HG02571 (cell line): ENCODE measurements around the gene KCNE4.
"Not testable (repeated sequence)": the region's sequence is repeated elsewhere in the genome, so short reads cannot be mapped to it uniquely, and the experiment has no call there.

Experiments used
- ATAC-seq: cut with Tn5 transposase; IDR thresholded peaks from one replicate; pipeline ENCODE4 v1.9.1; 2021; ENCODE audit warnings: mild to moderate bottlenecking, moderate library complexity; ENCODE audit not compliant: unreplicated experiment

Gene KCNE4

DNA sequence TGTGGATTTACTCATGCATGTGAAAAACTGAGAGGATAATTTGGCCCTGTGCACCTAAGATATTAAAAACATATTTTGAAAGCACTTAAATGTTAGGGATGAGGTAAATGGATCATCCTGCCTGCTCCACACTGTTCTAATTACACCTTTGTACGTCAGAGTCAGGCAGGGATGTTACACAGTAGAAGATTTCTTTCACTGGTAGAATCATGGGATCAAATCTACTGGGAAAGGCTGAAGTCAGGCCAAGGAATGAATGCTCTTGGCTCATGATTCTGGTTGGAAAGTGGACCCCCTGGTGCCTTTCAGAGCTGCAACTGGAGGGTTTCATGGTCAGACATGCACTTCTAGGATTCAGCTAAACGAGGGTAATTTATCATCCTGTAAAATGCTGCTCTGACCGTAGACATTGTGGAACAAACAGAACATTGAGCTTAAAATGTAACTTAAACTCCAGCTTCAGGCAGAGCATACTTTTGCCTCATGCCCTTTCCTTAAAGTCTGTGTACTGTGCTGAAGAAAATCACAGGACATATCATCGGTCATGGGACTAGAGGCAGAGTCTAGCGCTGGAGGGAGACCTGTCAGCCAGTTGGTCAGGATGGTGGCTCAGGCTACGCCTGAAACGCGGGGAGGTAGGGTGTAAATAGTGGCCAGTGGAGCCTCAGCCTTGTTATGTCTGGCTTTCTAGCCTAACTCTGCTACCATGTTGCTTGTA lies 4.9 kb downstream of the KCNE4 start:
- no peak for ATAC-seq

DNA sequence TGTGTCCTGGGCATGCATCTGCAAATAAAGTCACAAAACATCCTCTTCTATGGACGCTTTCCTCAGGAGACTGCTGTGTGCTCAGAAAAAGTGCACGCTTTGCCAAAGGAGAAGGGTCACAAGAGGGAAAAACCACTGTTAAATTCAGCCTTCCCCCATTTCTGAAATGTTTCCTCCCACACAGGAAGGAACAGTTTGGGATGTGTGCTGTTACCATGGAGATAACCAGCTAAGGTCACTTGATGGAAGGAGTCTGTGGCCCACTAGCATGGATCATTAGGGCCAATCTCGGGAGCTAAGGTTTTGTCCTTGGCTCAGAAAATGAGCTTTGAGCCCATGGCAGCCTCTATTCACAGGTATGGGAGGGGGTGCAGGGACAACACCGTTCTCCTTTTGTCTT lies 5.6 kb downstream of the KCNE4 start:
- no peak for ATAC-seq

DNA sequence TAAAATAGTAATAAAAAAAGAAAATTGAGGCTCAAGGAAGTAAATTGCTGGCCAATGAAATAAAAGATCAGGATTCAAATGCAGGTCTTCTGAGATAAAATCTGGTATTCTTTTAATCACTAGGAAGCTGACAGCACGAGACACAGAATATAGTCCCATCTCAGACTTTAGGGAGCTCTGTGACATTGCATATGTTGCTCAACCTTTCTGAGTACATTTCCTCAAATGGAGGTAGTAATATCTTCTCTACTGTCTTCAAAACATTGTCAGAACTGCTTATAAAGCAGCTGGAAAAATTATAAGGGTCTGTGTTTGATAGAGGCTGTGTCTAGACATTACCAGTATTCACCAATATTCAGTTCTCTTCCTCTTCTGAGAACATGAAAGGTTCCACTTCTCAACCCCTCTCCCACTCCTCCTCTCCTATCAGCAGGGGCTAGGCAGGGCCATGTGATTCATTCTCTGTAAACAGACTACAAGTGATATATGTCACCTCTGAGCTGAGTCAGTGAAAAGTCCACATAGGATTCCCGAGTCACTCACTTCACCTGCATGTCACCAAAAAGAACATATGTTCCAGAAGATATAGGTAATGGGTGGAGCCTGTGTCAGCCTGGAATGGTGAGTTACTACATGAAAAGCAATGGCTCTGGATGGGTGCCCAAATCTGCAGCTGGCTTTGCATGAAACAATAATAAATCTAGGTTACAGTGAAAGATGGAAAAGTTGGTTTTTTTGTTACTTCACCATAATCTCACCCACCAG lies 7.1 kb downstream of the KCNE4 start:
- no peak for ATAC-seq

DNA sequence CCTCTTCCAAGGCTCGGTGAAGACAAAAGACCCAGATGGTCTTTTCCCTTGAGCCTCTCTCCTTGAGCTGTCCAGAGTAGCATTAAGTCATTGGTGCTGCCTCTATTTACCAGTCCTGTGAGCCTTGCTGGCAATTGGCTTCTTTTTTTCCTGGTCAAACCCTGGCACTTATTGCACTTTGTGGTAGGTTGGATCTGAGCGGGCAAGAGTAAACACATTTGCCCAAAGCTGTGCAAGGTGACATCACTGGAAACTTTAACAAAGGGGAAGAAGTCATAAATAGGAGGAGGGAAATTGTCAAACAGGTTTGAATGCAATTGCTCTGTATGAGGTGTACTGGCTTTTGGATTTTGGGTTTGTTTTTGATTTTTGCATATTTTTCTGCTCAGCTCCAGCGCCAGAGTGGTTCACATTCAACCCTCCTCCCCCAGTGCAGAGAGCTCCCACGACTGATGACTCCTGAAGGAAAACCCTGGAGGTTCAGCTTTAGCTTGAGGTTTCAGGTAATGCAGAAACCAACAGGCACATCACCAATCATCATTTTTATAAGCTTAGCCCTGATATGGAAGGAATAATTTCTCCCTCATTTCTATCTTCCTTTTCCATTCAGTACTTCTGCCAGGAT lies 8.3 kb downstream of the KCNE4 start:
- no peak for ATAC-seq

DNA sequence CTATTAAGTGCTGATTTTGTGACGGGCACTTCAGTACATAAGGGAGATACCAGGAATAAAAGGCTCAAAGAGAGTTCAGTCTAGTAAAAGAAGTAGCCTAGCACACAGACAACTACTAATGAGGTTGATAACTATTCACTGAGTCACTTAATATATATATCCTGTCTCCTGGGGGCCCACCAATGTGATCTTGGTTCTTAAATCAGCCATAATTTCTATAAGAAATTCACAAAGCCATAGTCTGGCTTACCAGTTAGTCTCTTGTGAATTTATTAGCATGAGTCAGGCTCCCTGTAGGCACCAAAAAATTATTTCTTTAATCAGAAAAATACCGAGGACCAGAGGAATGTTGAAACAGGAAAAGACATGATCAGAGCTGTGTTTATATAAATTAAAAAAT lies 10.4 kb downstream of the KCNE4 start:
- ATAC-seq: no peak

DNA sequence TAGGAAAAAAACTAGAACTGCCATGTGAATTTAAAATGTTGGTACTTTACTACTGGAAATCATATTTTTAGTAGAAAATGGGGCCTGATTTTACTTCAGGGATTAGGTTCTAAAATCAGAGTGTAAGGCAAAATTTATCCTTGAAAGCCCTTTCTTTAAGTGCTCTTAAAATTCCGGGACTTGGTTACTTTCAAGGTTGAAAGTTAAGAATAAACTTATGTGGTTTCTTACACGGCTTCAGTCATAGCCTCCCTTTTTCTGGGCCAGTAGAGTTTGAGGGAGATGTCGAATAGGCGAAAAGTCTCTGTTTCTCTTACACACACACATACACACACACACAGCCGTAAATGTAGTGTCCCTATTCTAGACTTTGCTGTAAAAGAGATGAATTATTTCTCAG lies 13.1 kb downstream of the KCNE4 start:
- ATAC-seq: no peak

DNA sequence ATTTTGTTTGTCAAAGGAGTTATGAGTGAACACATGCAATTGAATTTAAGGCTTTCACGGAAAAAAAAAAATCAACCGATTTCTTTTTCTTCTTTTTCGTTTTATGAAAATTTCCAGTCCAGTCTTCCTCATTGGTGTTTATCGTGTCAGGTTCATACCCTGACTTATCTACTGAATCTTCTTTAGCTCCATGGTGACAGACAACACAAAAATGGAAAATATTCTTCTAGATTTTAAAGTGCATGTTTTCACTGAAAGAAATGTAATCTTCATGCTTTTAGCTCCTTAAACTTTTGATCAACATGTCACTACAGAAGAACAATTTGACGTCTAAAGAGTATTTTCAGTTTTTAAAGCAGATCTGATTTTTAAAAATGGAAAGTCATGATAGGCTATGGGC lies 14.7 kb downstream of the KCNE4 start:
- ATAC-seq: no peak

DNA sequence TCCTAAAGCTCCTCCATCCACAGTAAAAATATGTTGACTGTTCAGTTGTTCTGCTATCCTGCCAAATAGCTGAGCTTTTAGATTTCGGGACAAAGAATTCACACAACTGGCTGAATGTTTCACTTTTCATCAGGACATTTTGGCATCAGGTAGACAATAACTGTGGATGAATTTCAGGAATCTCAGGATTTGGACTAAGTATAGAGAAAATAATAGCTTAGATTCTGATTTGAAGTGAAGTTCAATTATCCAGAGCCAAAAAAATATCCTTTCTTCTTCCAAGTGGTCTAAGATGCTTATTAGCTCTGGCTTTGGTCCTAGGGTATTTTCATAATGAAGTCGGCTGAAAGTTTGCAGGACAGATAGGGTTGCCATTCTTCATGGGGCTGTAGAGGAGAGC lies 16.1 kb downstream of the KCNE4 start:
- no peak for ATAC-seq

DNA sequence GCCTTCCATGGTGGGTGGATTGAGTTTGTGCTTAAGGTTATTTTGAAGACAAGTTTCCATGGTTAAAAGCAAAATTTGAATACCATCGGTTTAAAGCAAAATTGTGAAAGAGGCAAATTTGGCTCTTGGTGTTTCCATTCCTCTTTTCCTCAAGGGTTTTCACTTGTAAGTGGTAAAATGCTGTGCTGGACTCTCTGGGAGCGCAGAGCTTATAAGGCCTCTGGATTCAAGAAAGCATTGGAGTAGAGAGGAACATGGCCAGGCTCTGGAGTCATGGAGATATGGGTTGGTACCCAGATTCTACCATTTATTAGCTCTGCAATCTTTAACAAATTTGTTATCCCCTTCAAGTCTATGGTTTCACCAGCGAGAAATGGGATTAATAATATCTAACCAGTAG lies 17.5 kb downstream of the KCNE4 start:
- ATAC-seq: no peak

DNA sequence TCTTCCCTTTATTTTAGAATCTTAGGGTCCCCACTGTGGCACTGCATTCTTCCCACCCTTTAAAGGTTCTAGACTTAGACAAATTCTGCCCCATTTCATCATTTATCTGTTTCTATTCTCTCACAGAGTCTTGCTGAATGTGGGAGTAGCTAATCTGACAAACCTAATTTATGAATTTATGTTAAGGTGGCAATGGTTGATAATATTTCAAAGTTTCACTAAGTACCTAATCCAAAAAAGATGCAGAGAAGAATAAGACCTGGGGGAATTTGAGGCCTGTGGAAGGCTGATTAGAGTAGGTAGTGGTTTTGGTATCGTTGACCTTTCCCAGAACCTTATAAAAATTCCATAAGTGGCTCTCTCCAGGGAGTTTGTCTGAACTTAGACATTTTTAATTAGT lies 18.0 kb downstream of the KCNE4 start:
- no peak for ATAC-seq

DNA sequence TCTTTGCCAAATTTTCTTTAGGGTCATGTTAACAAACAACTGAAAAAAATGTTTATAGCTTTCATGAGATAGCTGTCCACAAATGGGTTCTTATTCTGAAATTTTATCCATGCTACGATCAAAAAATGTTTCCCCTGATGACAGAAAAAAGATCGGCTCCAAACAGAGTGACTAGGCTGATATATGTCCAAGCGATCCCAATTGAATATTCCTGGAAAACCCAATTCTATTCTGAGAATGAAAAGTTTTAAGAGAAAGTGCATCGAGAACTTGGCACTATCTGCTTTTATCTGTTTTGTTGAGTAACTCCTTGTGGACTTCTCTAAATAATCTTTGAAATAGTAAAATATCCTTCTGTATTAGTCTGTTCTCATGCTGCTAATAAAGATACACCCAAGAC lies 19.1 kb downstream of the KCNE4 start:
- no peak for ATAC-seq

DNA sequence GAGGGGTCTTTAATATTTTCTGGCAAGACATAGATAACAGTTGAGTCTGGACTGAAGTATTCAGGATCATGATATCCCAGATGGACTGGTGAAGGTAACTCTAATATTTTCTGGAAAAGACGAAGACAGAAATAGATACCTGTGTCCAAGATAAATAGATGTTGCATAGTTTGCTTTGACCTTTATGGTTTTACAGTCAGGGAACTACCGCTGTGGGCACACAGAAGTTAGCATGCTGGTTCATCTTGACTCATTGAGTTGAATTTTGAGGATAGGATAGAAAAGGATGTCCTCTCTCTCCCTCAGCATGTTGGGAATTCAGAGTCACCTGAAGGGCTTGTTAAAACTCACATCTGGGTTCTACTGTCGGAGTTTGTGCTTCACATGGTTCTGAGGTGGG lies 20.8 kb downstream of the KCNE4 start:
- ATAC-seq: no peak

DNA sequence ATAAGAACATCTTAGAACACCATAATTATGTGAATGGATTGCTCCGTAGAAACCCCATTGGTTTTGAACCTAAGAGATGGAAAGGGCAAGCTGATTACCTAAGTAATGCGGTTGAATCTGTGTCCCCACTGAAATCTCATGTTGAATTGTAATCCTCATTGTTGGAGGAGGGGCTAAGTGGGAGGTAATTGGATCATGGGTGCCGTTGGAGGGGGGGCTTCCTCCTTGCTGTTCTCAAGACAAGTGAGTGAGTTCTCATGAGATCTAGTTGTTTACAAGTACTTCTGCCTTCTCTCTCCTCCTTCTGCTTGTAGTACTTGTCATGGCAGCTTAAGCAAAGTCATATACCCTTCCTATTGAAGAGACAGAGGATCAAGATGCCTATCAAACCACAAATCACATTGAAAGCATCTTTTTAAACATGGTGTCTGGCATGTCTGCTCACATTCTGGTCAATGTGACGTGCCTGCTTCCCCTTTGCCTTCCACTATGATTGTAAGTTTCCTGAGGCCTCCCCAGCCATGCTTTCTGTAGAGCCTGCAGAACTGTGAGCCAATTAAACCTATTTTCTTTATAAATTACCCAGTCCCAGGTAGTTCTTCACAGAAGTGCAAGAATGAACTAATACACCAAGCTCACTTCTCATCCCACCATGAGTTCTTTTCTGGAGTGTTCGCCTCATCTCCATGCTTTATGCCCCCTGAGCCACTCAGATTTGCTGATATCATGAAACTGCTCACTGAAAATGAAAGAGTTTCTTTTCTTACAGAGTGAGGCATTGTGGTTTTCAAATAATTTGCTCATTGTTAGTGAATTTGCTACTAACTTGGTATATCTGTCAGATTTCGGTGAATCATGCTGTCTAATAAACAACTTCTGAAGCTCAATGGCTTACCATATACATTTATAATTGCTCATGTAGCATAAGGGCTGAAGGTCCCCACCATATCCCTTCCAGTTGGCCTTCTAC lies 23.6 kb downstream of the KCNE4 start:
- peak; percentile 76 for ATAC-seq

DNA sequence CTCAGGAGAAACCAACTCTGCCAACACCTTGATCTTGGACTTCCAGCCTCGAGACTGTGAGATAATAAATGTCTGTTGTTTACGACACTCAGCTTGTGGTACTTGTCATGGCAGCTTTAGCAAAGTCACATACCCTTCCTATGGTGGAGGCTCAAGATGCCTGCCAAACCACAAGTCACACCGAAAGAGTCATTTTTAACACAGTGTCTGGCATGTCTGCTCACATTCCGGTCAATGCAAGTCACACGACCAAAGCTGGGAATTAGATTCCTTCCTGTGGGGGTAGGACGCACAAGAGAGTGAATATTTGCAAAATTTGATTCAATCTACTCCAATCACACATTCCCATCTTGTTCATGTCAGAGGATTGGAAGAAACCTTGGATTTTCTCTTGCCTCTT lies 24.6 kb downstream of the KCNE4 start:
- no peak for ATAC-seq

DNA sequence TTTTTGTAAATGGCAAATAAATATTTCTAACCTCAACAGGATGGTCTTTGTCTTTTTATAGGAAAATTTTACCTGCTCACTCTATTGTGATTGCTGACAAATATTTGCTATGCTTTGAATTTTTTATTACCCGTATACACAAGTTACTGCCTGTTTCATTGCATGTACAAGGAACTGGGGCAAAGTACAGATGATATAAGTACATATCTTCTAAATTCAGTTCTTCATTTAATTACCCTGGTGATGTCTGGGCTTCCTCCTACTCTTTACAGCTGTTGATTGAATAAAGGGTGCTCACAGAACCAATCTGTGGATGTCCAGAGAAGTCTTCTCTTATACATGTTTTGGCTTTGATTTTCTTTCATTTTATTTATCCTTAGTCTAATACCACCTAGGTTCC lies 26.5 kb downstream of the KCNE4 start:
- ATAC-seq: no peak

DNA sequence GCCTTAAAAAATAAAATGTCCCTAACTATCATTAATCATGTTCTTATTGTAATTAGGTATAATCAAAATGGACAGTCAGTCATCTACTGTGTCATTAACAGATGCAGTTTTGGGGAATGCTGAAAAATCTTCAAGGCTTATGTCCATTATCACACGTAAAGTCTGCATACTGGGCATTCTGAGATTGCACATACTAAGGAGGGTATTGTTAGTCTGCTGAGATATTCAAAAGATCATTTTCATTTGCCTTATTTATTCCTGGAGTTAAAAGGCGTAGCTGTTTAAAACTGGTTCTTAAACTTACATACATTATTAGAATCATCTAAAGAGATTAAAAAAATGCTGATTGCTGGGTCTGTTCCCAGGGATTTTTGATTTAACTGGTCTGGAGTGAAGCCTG lies 27.4 kb downstream of the KCNE4 start:
- no peak for ATAC-seq

DNA sequence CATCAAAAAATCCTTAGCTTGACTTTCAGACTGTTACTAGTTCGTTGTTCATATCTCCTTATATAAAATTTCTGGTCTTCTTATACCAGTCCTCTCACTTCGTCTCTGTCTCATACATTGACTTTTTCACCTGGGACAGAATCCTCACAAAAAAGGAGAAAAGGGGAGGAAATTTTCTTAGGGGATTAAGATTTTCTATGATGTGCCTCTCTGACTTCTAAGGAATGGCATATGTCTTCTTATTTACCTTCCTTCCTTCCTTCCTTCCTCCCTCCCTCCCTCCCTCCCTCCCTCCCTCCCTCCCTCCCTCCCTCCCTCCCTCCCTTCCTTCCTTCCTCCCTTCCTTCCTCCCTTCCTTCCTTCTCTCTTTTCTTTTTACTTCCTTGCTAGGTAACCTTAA lies 27.9 kb downstream of the KCNE4 start:
- no peak for ATAC-seq

DNA sequence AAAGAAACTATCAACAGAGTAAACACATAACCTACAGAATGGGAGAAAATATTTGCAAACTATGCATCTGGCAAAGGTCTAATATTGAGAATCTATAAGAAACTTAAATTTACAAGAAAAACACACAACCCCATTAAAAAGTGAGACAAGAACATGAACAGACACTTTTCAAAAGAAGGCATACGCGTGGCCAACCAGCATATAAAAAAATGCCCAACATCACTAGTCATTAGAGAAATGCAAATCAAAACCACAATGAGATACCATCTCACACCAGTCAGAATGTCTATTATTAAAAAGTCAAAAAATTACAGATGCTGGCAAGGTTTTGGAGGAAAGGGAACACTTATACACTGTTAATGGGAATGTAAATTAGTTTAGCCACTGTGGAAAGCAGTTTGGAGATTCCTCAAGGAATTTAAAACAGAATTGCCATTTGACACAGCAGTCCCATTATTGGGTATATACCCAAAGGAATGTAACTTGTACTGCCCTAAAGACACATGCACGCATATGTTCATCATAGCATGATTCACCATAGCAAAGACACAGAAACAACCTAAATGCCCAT lies 28.9 kb downstream of the KCNE4 start:
- not testable (repeated sequence) for ATAC-seq

DNA sequence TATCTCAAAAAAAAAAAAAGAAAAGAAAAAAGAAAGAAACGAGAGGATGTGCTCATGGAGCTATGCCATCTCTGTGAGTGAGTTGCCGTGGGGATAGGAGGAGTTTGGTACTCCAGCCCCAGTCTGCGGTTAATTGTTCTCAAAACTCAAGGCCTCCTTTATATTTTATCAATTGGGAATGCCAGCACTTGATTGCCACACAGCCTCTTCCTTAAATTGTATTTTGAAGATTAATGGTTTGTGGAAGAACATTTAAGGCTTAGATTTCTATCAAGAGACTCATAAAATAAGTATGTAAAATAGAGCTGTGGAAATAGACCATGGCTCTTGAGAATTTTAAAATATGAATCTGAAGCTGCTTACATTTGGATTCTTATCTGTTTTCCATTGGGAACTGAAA lies 29.8 kb downstream of the KCNE4 start:
- no peak for ATAC-seq

DNA sequence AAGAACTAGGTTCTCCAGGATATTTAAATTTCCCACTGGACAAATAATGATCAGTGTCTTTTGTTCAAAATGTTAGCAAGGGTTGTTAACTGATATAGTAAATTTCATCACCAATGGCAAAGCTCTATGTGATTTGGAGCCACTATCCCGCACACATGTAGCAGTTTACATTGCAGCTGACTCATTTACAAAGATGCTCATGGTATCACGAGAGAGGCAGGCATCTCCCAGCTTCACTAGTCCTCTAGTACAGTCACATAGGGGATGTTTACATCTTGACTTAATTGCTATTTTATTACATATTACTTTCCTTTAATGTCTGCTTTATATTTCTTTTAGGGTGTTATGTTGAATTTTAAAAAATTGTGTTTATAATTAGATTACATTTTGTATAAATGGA lies 30.7 kb downstream of the KCNE4 start:
- ATAC-seq: no peak
